Tibial nerve (tissue), 4 donors: ENCODE data around the gene USP32.

ENCODE experiments used
- EP300 ChIP-seq, 2 donors: sonication (generic); formaldehyde crosslinking; IDR thresholded peaks; one replicate each; pipeline ENCODE4 v1.6.1; 2017; ENCODE audit warnings: antibody characterized with exemption in 2 of 2, mild to moderate bottlenecking in 1 of 2
- POLR2A ChIP-seq, 2 donors: fragments of 450-650 bp; IDR thresholded peaks; one replicate each; pipeline ENCODE4 v1.6.1; 2017; ENCODE audit warnings: antibody characterized with exemption in 2 of 2, mild to moderate bottlenecking in 2 of 2, moderate library complexity in 2 of 2
- TF ChIP-seq, protein P1 (sequence below), 5 experiments: fragments of 200-600 bp in 3 of 5; fragments of 450-650 bp in 2 of 5; sonication (generic) in 3 of 5; IDR thresholded peaks; one replicate each; pipeline ENCODE4 v1.5.1; 2016 to 2019; ENCODE audit warnings: antibody characterized with exemption in 5 of 5, mild to moderate bottlenecking in 3 of 5, moderate library complexity in 2 of 5

- TF ChIP-seq, protein P1, sequence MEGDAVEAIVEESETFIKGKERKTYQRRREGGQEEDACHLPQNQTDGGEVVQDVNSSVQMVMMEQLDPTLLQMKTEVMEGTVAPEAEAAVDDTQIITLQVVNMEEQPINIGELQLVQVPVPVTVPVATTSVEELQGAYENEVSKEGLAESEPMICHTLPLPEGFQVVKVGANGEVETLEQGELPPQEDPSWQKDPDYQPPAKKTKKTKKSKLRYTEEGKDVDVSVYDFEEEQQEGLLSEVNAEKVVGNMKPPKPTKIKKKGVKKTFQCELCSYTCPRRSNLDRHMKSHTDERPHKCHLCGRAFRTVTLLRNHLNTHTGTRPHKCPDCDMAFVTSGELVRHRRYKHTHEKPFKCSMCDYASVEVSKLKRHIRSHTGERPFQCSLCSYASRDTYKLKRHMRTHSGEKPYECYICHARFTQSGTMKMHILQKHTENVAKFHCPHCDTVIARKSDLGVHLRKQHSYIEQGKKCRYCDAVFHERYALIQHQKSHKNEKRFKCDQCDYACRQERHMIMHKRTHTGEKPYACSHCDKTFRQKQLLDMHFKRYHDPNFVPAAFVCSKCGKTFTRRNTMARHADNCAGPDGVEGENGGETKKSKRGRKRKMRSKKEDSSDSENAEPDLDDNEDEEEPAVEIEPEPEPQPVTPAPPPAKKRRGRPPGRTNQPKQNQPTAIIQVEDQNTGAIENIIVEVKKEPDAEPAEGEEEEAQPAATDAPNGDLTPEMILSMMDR (IDR thresholded peaks at IDR 0.05): no peak
- no peak for TF ChIP-seq EP300 (IDR thresholded peaks at IDR 0.05)
- TF ChIP-seq POLR2A (IDR thresholded peaks at IDR 0.05): no peak
Measured at GRCh38 chr17:60322056-60322387, 69.9 kb downstream of the USP32 start.
